GM12878 (cell line): ENCODE data around the gene BCL2L13. TPM values are rescaled to one million over a fixed set of nuclear protein-coding genes. Genes with fewer than 3 reads are reported as not detected.

ENCODE experiments used
- ASH2L ChIP-seq: fragments of 300-600, 200-600 bp; sonication (generic); IDR thresholded peaks from 2 replicates; pipeline ENCODE4 v1.6.1; 2017; ENCODE audit warnings: low read depth, mild to moderate bottlenecking, borderline replicate concordance
- BMI1 ChIP-seq: fragments of 450-650 bp; IDR thresholded peaks from 2 replicates; pipeline ENCODE4 v1.6.1; 2016; ENCODE audit warnings: mild to moderate bottlenecking, moderate library complexity, borderline replicate concordance
- BRCA1 ChIP-seq: IDR thresholded peaks from 2 replicates; pipeline ENCODE4 v1.6.1; 2011; ENCODE audit warnings: low read depth, low read length, improper control_type of control experiment
- CBX3 ChIP-seq: fragments of 200-600 bp; sonication (generic); IDR thresholded peaks from 2 replicates; pipeline ENCODE4 v1.6.1; 2016; ENCODE audit warnings: low read depth, borderline replicate concordance
- EGR1 ChIP-seq, 2 experiments: IDR thresholded peaks; 1 replicate in 1 of 2; 2 replicates in 1 of 2; pipeline ENCODE4 v1.6.1; 2011 to 2012; ENCODE audit warnings: low read depth in 2 of 2, low read length in 2 of 2, borderline replicate concordance in 1 of 2, mild to moderate bottlenecking in 1 of 2, moderate library complexity in 1 of 2
- HDAC2 ChIP-seq: fragments of 200-600 bp; sonication (generic); IDR thresholded peaks from 2 replicates; pipeline ENCODE4 v1.6.1; 2017
- IRF4 ChIP-seq: IDR thresholded peaks from 2 replicates; pipeline ENCODE4 v1.6.1; 2011; ENCODE audit warnings: low read depth, low read length
- KAT2A ChIP-seq: conservative IDR thresholded peaks from 2 replicates; pipeline ENCODE4 v1.6.1; 2011; ENCODE audit warnings: low read depth, low read length; ENCODE audit not compliant: control insufficient read depth
- MTA3 ChIP-seq: IDR thresholded peaks from 2 replicates; pipeline ENCODE4 v1.6.1; 2012; ENCODE audit warnings: low read length, inconsistent platforms, borderline replicate concordance
- MYB ChIP-seq: fragments of 150-350 bp; IDR thresholded peaks from 2 replicates; pipeline ENCODE4 v1.6.1; 2014; ENCODE audit warnings: mild to moderate bottlenecking, low read depth, low read length, borderline replicate concordance
- NFXL1 ChIP-seq: fragments of 450-650 bp; IDR thresholded peaks from 2 replicates; pipeline ENCODE4 v1.6.1; 2017; ENCODE audit warnings: antibody characterized with exemption, mild to moderate bottlenecking, borderline replicate concordance
- NFYB ChIP-seq: IDR thresholded peaks from 2 replicates; pipeline ENCODE4 v1.6.1; 2011; ENCODE audit warnings: low read depth, mild to moderate bottlenecking, low read length, improper control_type of control experiment, moderate library complexity; ENCODE audit not compliant: insufficient read depth
- POLR2AphosphoS2 ChIP-seq: IDR thresholded peaks from 2 replicates; pipeline ENCODE4 v1.6.1; 2011; ENCODE audit warnings: low read depth, mild to moderate bottlenecking, low read length, improper control_type of control experiment, moderate library complexity
- SREBF1 ChIP-seq: IDR thresholded peaks from 2 replicates; pipeline ENCODE4 v1.6.1; 2012; ENCODE audit warnings: mild to moderate bottlenecking, low read length
- SRF ChIP-seq, 2 experiments: IDR thresholded peaks; 2 replicates each; pipeline ENCODE4 v1.6.1; 2011; ENCODE audit warnings: low read depth in 2 of 2, low read length in 2 of 2, mild to moderate bottlenecking in 1 of 2, moderate library complexity in 1 of 2
- SUPT20H ChIP-seq: IDR thresholded peaks from 2 replicates; pipeline ENCODE4 v1.6.1; 2011; ENCODE audit warnings: low read depth, mild to moderate bottlenecking, low read length, moderate library complexity, borderline replicate concordance; ENCODE audit not compliant: control insufficient read depth
- ZBTB11 ChIP-seq: fragments of 450-650 bp; formaldehyde crosslinking; IDR thresholded peaks from 2 replicates; pipeline ENCODE4 v1.5.0; 2022; ENCODE audit warnings: mild to moderate bottlenecking, missing genetic modification characterization
- ZBTB40 ChIP-seq: fragments of 450-650 bp; IDR thresholded peaks from 2 replicates; pipeline ENCODE4 v1.6.1; 2016; ENCODE audit warnings: mild to moderate bottlenecking, moderate library complexity, borderline replicate concordance
- ZNF207 ChIP-seq: fragments of 450-650 bp; IDR thresholded peaks from 2 replicates; pipeline ENCODE4 v1.6.1; 2014; ENCODE audit warnings: antibody characterized with exemption, mild to moderate bottlenecking, borderline replicate concordance
- ZNF622 ChIP-seq: fragments of 450-650 bp; IDR thresholded peaks from 2 replicates; pipeline ENCODE4 v1.6.1; 2017; ENCODE audit warnings: mild to moderate bottlenecking, inconsistent platforms
- polyA plus RNA-seq, 11 experiments: library from polyadenylated mRNA; depleted of rRNA in 4 of 11; unstranded in 6 of 11; stranded (reverse) in 5 of 11; fragments of >200 nt; fragmentation: Nextera tagmentation in 4 of 11; fragmentation: Illumina TruSeq in 1 of 11; extraction: Ambion mirVana in 4 of 11; extraction: Trizol in 1 of 11; gene quantifications; 1 replicate in 1 of 11; 2 replicates in 10 of 11; pipeline versions ENCODE4 v1.2.1 to v1.2.3, GENCODE V29; 2011 to 2016; ENCODE audit warnings: inconsistent platforms in 2 of 11, missing spikeins in 2 of 11, low read depth in 1 of 11
- total RNA-seq, 4 experiments: library from RNA; depleted of rRNA in 3 of 4; stranded (reverse); fragments of >200 nt in 3 of 4; fragmentation: Illumina TruSeq in 1 of 4; extraction: Trizol in 1 of 4; gene quantifications; 2 replicates each; pipeline versions ENCODE4 v1.2.1 to v1.2.3, GENCODE V29; 2013 to 2021
- TF ChIP-seq, protein P1 (sequence below): fragments of 450-650 bp; IDR thresholded peaks from 2 replicates; pipeline ENCODE4 v1.6.1; 2017; ENCODE audit warnings: mild to moderate bottlenecking

BCL2L13 gene
- total and polyA plus RNA-seq, 10 of the 15 experiments (the other 5 are each of a cell fraction or from before 2014, with no cell fraction given), result 18.6 to 30.6 (median 28.2) TPM

DNA sequence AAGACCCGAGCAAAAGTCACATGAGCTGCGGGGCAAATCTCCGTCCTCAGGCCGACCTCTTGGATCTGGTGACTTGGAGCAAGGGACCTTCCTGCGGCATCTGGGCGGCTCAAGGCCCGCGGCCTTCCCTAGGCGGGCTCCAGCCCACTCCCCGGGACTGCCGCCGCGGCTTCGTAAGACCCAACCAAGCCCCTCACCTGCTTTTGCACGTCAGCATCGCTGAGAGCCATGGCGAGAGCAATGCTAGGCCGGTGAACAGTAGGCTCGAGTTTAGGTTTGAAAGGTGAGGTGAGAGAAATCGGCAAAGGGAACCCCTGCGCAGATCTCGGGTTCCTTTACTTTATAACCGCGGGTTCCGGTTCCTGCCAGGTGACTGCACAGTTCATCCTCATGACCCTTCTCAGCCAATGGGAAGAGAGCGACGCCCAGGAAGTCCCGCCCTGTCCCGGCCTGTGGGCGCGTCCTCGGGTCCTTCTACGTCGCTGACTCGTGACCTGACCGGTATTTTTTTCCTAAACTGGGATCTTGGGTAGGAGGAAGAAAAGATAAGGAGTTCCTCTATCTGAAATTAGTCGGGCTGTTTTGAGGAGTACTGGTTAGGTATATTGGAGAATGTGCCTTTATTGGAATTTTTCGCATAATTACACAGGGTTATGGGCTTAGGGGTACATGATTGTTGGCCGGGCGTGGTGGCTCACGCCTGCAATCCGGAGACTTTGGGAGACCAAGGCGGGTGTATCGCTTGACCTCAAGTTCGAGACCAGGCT is 10.0 kb upstream of the BCL2L13 start, which contains the start of gene ATP6V1E1 (continued):
- TF ChIP-seq ZNF622 (no peak), KAT2A (no peak), ASH2L (peak; percentile 69; the same call in 1 of the 2 replicates), BRCA1 (no peak), HDAC2 (no peak), ZBTB40 (peak; percentile 92), MYB (no peak), SRF (IDR thresholded peaks at IDR 0.05; ENCODE audit: low read depth in 2 of 2, low read length in 2 of 2) (no peak), CBX3 (no peak), SUPT20H (no peak), NFXL1 (no peak), ZBTB11 (CRISPR knock-in tag) (no peak), BMI1 (no peak), NFYB (peak; percentile 94), POLR2AphosphoS2 (no peak), MTA3 (no peak), IRF4 (no peak), SREBF1 (no peak), EGR1 (IDR thresholded peaks at IDR 0.05; ENCODE audit: borderline replicate concordance in 1 of 2, low read depth in 2 of 2, low read length in 2 of 2) (no peak), ZNF207 (no peak; the same call in 1 of the 2 replicates)
- TF ChIP-seq, protein P1, sequence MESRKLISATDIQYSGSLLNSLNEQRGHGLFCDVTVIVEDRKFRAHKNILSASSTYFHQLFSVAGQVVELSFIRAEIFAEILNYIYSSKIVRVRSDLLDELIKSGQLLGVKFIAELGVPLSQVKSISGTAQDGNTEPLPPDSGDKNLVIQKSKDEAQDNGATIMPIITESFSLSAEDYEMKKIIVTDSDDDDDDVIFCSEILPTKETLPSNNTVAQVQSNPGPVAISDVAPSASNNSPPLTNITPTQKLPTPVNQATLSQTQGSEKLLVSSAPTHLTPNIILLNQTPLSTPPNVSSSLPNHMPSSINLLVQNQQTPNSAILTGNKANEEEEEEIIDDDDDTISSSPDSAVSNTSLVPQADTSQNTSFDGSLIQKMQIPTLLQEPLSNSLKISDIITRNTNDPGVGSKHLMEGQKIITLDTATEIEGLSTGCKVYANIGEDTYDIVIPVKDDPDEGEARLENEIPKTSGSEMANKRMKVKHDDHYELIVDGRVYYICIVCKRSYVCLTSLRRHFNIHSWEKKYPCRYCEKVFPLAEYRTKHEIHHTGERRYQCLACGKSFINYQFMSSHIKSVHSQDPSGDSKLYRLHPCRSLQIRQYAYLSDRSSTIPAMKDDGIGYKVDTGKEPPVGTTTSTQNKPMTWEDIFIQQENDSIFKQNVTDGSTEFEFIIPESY, result no peak
